Activated T-helper 1 cell treated with anti-CD3 and anti-CD28 coated beads, Interleukin-12 subunit alpha, Interleukin-12 subunit beta, Interleukin-2, Interleukin-4 antibody, amounts not matched to agents 30 ng/mL and 10 ng/mL and 1 ng/mL, durations not matched to agents 14 hours and 24 hours and 36 hours (primary cell): ENCODE data around the gene ZSCAN25. TPM values are rescaled to one million over a fixed set of nuclear protein-coding genes. Genes with fewer than 3 reads are reported as not detected.

ENCODE experiments used
- DNase-seq: peaks from one replicate; pipeline ENCODE4 v3.0.0; 2021; ENCODE audit warnings: low spot score
- H3K27ac Mint-ChIP-seq: one replicate; pipeline ENCODE4 v1.8.0; 2021; ENCODE audit warnings: mild to moderate bottlenecking, mixed read lengths
- H3K27me3 Mint-ChIP-seq: one replicate; pipeline ENCODE4 v1.8.0; 2022; ENCODE audit warnings: mild to moderate bottlenecking, moderate library complexity, mixed read lengths; ENCODE audit not compliant: insufficient read depth
- H3K36me3 Mint-ChIP-seq: one replicate; pipeline ENCODE4 v1.8.0; 2021; ENCODE audit warnings: low read depth, mixed read lengths
- H3K4me1 Mint-ChIP-seq: one replicate; pipeline ENCODE4 v1.8.0; 2021; ENCODE audit warnings: low read depth, mixed read lengths
- H3K4me3 Mint-ChIP-seq: one replicate; pipeline ENCODE4 v1.8.0; 2021; ENCODE audit warnings: mild to moderate bottlenecking, moderate library complexity, mixed read lengths
- H3K9me3 Mint-ChIP-seq: one replicate; pipeline ENCODE4 v1.8.0; 2021; ENCODE audit warnings: mixed read lengths
- intact Hi-C: fragments of 100-400 bp; cut with micrococcal nuclease; formaldehyde crosslinking; loops from one replicate; pipeline ENCODE4 v1.15.1; 2024
- total RNA-seq: library from RNA; stranded (reverse); gene quantifications from 2 replicates; pipeline ENCODE4 v1.2.3, GENCODE V29; 2022

Gene ZSCAN25
- total RNA-seq, 1 donor from 2014 or later, result 31.5 TPM

DNA sequence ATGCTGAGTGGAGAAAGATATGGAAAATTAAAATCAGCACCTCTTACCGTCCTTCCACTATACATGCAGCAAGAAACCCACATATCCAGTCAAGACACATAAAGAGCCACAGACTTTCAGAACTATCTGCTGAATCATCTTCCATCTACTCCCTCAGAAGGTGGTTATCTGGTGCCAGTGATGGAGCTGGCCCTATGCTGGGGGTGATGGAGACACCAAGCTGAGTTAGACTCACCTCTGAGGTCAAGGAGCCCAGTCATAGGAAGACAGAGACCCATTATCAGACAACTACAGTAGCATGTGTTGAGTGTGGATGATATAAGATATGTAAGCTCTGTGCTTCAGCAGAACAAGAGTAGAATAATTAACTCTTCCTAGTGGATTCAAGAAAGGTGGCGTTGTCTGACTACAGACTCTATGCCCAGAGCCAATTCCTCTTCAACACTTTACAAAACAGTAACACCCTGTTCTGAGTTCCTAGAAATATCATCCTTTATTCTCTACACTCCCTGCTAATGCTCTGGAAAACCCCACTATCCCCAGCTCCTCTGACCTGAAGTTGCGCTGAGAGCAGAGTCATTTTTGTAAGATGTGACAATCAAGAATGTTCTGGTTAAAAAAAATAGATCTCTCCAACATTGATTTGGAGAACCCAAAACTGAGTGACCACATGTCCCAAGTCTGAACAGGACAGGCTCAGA lies 48.7 kb downstream of the ZSCAN25 start:
- intact Hi-C loops, result no loop called here
- no peaks in the 10 kb centered on the region for H3K27me3 Mint-ChIP-seq
- H3K27ac Mint-ChIP-seq, result no peak overlapping the region
- no peak for DNase-seq
- peaks cover 5% of the 10 kb centered on the region for H3K9me3 Mint-ChIP-seq
- peaks cover 11% of the 10 kb centered on the region for H3K36me3 Mint-ChIP-seq
- no peak overlapping the region for H3K4me3 Mint-ChIP-seq
- peaks cover 9% of the 10 kb centered on the region for H3K4me1 Mint-ChIP-seq

- H3K27ac Mint-ChIP-seq, result no peak overlapping the region
- intact Hi-C loops, result no loop called here
These were observed 49.3 kb downstream of the ZSCAN25 start for GRCh38 chr7:99666013-99666395.

GRCh38 chr7:99667179-99667578 lies 50.4 kb downstream of the ZSCAN25 start:
- Mint-ChIP-seq H3K9me3 (peaks cover 5% of the 10 kb centered on the region), H3K27me3 (no peaks in the 10 kb centered on the region), H3K27ac (no peak overlapping the region), H3K4me1 (peaks cover 9% of the 10 kb centered on the region), H3K4me3 (no peak overlapping the region), H3K36me3 (peaks cover 10% of the 10 kb centered on the region)
- intact Hi-C loops, result no loop called here
- no peak for DNase-seq

More at GRCh38 chr7:99666013-99666395, 49.3 kb downstream of the ZSCAN25 start:
- DNase-seq, result no peak
- Mint-ChIP-seq H3K4me1 (peaks cover 9% of the 10 kb centered on the region), H3K9me3 (peaks cover 5% of the 10 kb centered on the region), H3K4me3 (no peak overlapping the region), H3K36me3 (peaks cover 10% of the 10 kb centered on the region), H3K27me3 (no peaks in the 10 kb centered on the region)

- Mint-ChIP-seq H3K9me3 (peaks cover 5% of the 10 kb centered on the region), H3K4me3 (no peak overlapping the region), H3K27ac (no peak overlapping the region), H3K27me3 (no peaks in the 10 kb centered on the region), H3K4me1 (peaks cover 9% of the 10 kb centered on the region), H3K36me3 (peaks cover 8% of the 10 kb centered on the region)
- no peak for DNase-seq
- intact Hi-C loops, result no loop called here
These were observed 51.8 kb downstream of the ZSCAN25 start for GRCh38 chr7:99668541-99668940.

DNA sequence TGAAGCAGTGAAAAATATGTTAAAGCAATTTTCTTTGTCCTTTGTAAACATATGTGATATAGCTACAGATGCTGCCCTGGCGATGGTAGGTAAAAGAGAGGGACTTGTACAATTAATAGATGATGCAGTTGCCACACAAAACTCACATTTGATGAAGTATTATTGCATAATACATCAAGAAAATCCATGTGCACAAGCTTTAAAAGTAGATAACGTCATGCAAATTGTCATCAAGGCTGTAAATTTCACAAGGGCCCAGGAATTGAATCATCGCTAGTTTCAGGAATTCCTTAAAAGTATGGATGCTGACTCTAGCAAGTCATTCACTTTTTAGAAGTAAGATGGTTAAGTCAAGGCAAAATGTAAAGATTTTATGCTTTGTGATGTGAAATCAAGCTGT lies 53.0 kb downstream of the ZSCAN25 start:
- DNase-seq, result no peak
- H3K4me3 Mint-ChIP-seq, result no peak overlapping the region
- intact Hi-C loops, result no loop called here
- no peaks in the 10 kb centered on the region for H3K27me3 Mint-ChIP-seq
- no peak overlapping the region for H3K27ac Mint-ChIP-seq
- peaks cover 2% of the 10 kb centered on the region for H3K36me3 Mint-ChIP-seq
- H3K9me3 Mint-ChIP-seq, result peaks cover 5% of the 10 kb centered on the region
- peaks cover 11% of the 10 kb centered on the region for H3K4me1 Mint-ChIP-seq

- DNase-seq, result no peak
- Mint-ChIP-seq H3K4me1 (peaks cover 14% of the 10 kb centered on the region), H3K27me3 (no peaks in the 10 kb centered on the region), H3K9me3 (no peaks in the 10 kb centered on the region), H3K36me3 (peaks cover 2% of the 10 kb centered on the region), H3K4me3 (no peak overlapping the region), H3K27ac (no peak overlapping the region)
- intact Hi-C loops, result no loop called here
These were observed 55.8 kb downstream of the ZSCAN25 start for GRCh38 chr7:99672573-99672972.

GRCh38 chr7:99674995-99675742 lies 58.4 kb downstream of the ZSCAN25 start:
- no peak for DNase-seq
- intact Hi-C loops, result no loop called here
- Mint-ChIP-seq H3K36me3 (no peaks in the 10 kb centered on the region), H3K9me3 (no peaks in the 10 kb centered on the region), H3K27ac (peak overlapping the region; percentile 61), H3K4me1 (peaks cover 14% of the 10 kb centered on the region), H3K4me3 (no peak overlapping the region), H3K27me3 (no peaks in the 10 kb centered on the region)

- peaks cover 14% of the 10 kb centered on the region for H3K4me1 Mint-ChIP-seq
- H3K27me3 Mint-ChIP-seq, result no peaks in the 10 kb centered on the region
- no peak for DNase-seq
- no peak overlapping the region for H3K27ac Mint-ChIP-seq
- H3K9me3 Mint-ChIP-seq, result no peaks in the 10 kb centered on the region
- no peaks in the 10 kb centered on the region for H3K36me3 Mint-ChIP-seq
- H3K4me3 Mint-ChIP-seq, result no peak overlapping the region
- intact Hi-C loops, result no loop called here
These were observed 60.4 kb downstream of the ZSCAN25 start for GRCh38 chr7:99677013-99677647.

GRCh38 chr7:99677648-99678045 lies 60.9 kb downstream of the ZSCAN25 start:
- Mint-ChIP-seq H3K27ac (no peak overlapping the region), H3K36me3 (no peaks in the 10 kb centered on the region), H3K27me3 (no peaks in the 10 kb centered on the region), H3K4me3 (no peak overlapping the region), H3K9me3 (no peaks in the 10 kb centered on the region), H3K4me1 (peaks cover 14% of the 10 kb centered on the region)
- no peak for DNase-seq
- intact Hi-C loops, result no loop called here

GRCh38 chr7:99679032-99679399 lies 62.3 kb downstream of the ZSCAN25 start:
- peaks cover 14% of the 10 kb centered on the region for H3K4me1 Mint-ChIP-seq
- intact Hi-C loops, result no loop called here
- H3K27me3 Mint-ChIP-seq, result no peaks in the 10 kb centered on the region
- no peak overlapping the region for H3K4me3 Mint-ChIP-seq
- H3K36me3 Mint-ChIP-seq, result no peaks in the 10 kb centered on the region
- no peak for DNase-seq
- H3K27ac Mint-ChIP-seq, result no peak overlapping the region
- H3K9me3 Mint-ChIP-seq, result no peaks in the 10 kb centered on the region

- intact Hi-C loops, result no loop called here
- no peak within 1 kb of the TSS for H3K27ac Mint-ChIP-seq
- H3K9me3 Mint-ChIP-seq, result no peaks in the 10 kb centered on the region
- H3K27me3 Mint-ChIP-seq, result no peaks in the 10 kb centered on the region
- no peak for DNase-seq
- no peaks in the 10 kb centered on the region for H3K36me3 Mint-ChIP-seq
- H3K4me1 Mint-ChIP-seq, result peaks cover 13% of the 10 kb centered on the region
- no peak within 1 kb of the TSS for H3K4me3 Mint-ChIP-seq
These were observed 62.9 kb downstream of the ZSCAN25 start, which contains the start of gene CYP3A5 for GRCh38 chr7:99679400-99680191. TSS of gene CYP3A5 (minus strand) at chr7:99679996. CDS start at chr7:99679896, 100 bp downstream.
